Mesendoderm (in vitro differentiated cells): ENCODE data around the gene PIGZ.

Experiments used
- DNase-seq: peaks from one replicate; pipeline ENCODE4 v3.0.0; 2013
- H2AK5ac ChIP-seq: 2 replicates; pipeline ENCODE4 v1.6.1; 2013; ENCODE audit warnings: low read length, inconsistent platforms
- H2BK120ac ChIP-seq: 2 replicates; pipeline ENCODE4 v1.6.1; 2013; ENCODE audit warnings: low read depth, mild to moderate bottlenecking, low read length, moderate library complexity, mixed read lengths
- H2BK15ac ChIP-seq: replicated peaks from 2 replicates; pipeline ENCODE4 v1.6.1; 2013; ENCODE audit warnings: low read depth, mild to moderate bottlenecking, moderate library complexity
- H2BK5ac ChIP-seq: 2 replicates; pipeline ENCODE4 v1.6.1; 2013; ENCODE audit warnings: low read length, inconsistent platforms
- H3K18ac ChIP-seq: 2 replicates; pipeline ENCODE4 v1.6.1; 2013; ENCODE audit warnings: mild to moderate bottlenecking, low read length, mixed read lengths
- H3K23ac ChIP-seq: one replicate; pipeline ENCODE4 v1.6.1; 2013; ENCODE audit warnings: low read length
- H3K27ac ChIP-seq: 2 replicates; pipeline ENCODE4 v1.5.1; 2013; ENCODE audit warnings: low read depth, mild to moderate bottlenecking, inconsistent platforms, low read length, moderate library complexity
- H3K27me3 ChIP-seq: 2 replicates; pipeline ENCODE4 v1.6.1; 2013; ENCODE audit warnings: low read length, control low read depth, mild to moderate bottlenecking, inconsistent platforms; ENCODE audit not compliant: insufficient read depth, poor library complexity
- H3K36me3 ChIP-seq: 2 replicates; pipeline ENCODE4 v1.6.1; 2013; ENCODE audit warnings: low read length, inconsistent platforms; ENCODE audit not compliant: control insufficient read depth, insufficient read depth
- H3K4ac ChIP-seq: one replicate; pipeline ENCODE4 v1.6.1; 2013; ENCODE audit warnings: low read depth, mild to moderate bottlenecking, low read length, moderate library complexity
- H3K4me1 ChIP-seq: 2 replicates; pipeline ENCODE4 v1.6.1; 2013; ENCODE audit warnings: low read depth, low read length, inconsistent platforms; ENCODE audit not compliant: control insufficient read depth
- H3K4me2 ChIP-seq: 2 replicates; pipeline ENCODE4 v1.6.1; 2013; ENCODE audit warnings: low read length
- H3K4me3 ChIP-seq: 2 replicates; pipeline ENCODE4 v1.5.1; 2013; ENCODE audit warnings: mild to moderate bottlenecking, low read length
- H3K56ac ChIP-seq: one replicate; pipeline ENCODE4 v1.6.1; 2013; ENCODE audit warnings: low read length
- H3K79me1 ChIP-seq: 2 replicates; pipeline ENCODE4 v1.6.1; 2013; ENCODE audit warnings: low read length, inconsistent platforms
- H3K79me2 ChIP-seq: 2 replicates; pipeline ENCODE4 v1.6.1; 2013; ENCODE audit warnings: mild to moderate bottlenecking, low read length; ENCODE audit not compliant: control insufficient read depth, insufficient read depth
- H3K9ac ChIP-seq: 2 replicates; pipeline ENCODE4 v1.6.1; 2013; ENCODE audit warnings: low read length, inconsistent platforms
- H4K5ac ChIP-seq: one replicate; pipeline ENCODE4 v1.6.1; 2013; ENCODE audit warnings: low read length
- H4K8ac ChIP-seq: one replicate; pipeline ENCODE4 v1.6.1; 2013; ENCODE audit warnings: low read depth, mild to moderate bottlenecking, control low read depth, low read length, moderate library complexity
- WGBS: extraction: QIAGEN DNeasy Blood & Tissue Kit; methylation state at CpG from one replicate; pipeline ENCODE4 v1.1.7; 2013; ENCODE audit warnings: low lambda C conversion rate, missing lambda C conversion rate; ENCODE audit not compliant: insufficient coverage; ENCODE audit errors: extremely low coverage; 5-methylcytosine and 5-hydroxymethylcytosine counted together

Gene PIGZ

DNA sequence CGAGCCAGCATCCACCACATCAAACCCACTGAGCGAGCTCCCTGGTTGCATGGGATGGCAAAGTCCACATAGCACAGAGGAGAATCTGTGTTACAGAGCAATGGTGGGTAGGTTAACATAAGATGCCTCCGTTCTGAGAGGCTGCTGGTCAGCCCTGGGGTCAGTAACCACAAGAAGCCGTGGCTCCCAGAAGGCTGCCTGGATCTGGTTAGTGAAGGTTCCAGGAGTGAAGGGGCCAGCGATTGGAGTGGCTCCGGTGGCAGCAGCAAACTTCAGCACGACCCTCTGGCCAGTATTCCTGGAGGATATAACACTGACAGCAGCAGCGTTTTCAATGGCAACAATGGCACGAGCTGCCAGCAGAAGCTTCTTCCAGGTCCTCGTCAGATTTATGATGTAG lies 18.4 kb upstream of the PIGZ start:
- no peak overlapping the region for H3K4me2 ChIP-seq
- H3K23ac ChIP-seq, result no peak overlapping the region
- H3K27ac ChIP-seq, result no peak overlapping the region
- no peak for DNase-seq
- H2BK5ac ChIP-seq, result no peak overlapping the region
- H3K4ac ChIP-seq, result no peak overlapping the region
- H3K9ac ChIP-seq, result no peak overlapping the region
- H3K27me3 ChIP-seq, result no peaks in the 10 kb centered on the region
- H4K5ac ChIP-seq, result no peak overlapping the region
- no peak overlapping the region for H2BK15ac ChIP-seq
- no peaks in the 10 kb centered on the region for H3K36me3 ChIP-seq
- no peaks in the 10 kb centered on the region for H3K79me1 ChIP-seq
- no peak overlapping the region for H2BK120ac ChIP-seq
- no peak overlapping the region for H3K56ac ChIP-seq
- no peaks in the 10 kb centered on the region for H3K79me2 ChIP-seq
- WGBS, result no CpG with 5 or more reads among the region's 10 CpGs
- H2AK5ac ChIP-seq, result no peak overlapping the region
- no peak overlapping the region for H4K8ac ChIP-seq
- no peak overlapping the region for H3K18ac ChIP-seq
- no peaks in the 10 kb centered on the region for H3K4me1 ChIP-seq
- no peak overlapping the region for H3K4me3 ChIP-seq

DNA sequence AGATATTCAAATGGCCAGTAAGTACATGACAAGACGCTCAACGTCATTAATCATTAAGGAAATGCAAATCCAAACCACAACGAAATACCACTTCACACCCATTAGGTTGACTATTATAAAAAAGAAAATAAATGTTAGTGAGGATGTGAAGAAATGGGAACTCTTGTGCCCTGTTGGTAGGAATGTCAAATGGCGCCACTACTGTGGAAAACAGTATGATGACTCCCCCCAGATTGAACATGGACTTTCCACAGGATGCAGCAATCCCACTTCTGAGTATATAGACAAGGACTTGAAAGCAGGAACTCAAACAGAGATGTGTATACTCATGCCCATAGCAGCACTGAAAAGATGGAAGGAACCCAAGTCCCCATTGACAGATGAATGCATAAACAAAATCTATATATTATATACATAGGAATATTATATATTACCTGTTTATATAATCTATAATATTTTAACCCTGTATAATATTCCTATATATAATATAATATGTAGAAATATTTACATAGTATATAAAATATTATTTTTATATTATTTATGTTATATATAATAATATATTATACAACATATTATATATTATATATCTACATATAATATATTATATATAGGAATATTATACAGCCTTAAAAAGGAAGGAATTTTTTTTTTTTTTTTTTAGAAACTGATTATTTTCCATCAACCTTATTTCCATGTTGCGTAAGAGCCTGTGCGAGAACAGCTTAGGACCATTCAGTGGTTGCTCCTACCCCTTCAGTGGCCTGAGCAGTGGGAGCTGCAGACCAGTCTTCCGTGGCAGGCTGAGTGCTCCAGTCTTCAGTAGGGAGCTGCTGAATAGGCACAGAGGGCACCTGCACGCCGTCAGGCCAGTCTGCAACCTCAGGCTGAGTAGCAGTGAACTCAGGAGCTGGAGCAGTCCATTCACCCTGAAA lies 17.6 kb upstream of the PIGZ start:
- H4K8ac ChIP-seq, result no peak overlapping the region
- H4K5ac ChIP-seq, result no peak overlapping the region
- no peak overlapping the region for H3K23ac ChIP-seq
- H3K79me2 ChIP-seq, result no peaks in the 10 kb centered on the region
- no peak overlapping the region for H2AK5ac ChIP-seq
- H2BK5ac ChIP-seq, result no peak overlapping the region
- no peak overlapping the region for H3K18ac ChIP-seq
- H3K4me1 ChIP-seq, result no peaks in the 10 kb centered on the region
- H3K9ac ChIP-seq, result no peak overlapping the region
- no CpG with 5 or more reads among the region's 9 CpGs for WGBS
- no peak overlapping the region for H3K27ac ChIP-seq
- no peak overlapping the region for H3K4ac ChIP-seq
- no peaks in the 10 kb centered on the region for H3K27me3 ChIP-seq
- no peaks in the 10 kb centered on the region for H3K36me3 ChIP-seq
- H2BK120ac ChIP-seq, result no peak overlapping the region
- no peak overlapping the region for H3K4me2 ChIP-seq
- no peak overlapping the region for H2BK15ac ChIP-seq
- H3K4me3 ChIP-seq, result no peak overlapping the region
- no peak overlapping the region for H3K56ac ChIP-seq
- H3K79me1 ChIP-seq, result no peaks in the 10 kb centered on the region
- no peak for DNase-seq

DNA sequence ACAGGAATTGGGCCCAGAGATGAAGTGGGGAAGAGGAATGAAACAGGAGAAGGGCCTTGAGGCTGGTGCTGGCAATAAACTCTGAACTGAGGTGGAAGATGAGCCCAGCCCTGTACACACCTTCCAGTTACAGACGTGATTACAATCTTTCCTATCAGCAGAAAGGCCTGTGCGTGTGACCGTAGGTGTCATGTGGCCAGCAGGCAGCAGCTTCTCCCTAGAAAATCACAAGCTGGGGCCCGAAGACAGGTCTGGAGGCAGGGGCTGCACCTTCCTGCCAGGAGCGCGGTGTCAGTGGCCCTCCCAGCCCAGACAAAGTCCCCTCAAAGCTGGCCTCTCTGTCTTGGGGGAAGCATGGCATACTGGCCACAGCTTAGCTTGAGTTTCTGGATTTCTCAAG lies 16.7 kb upstream of the PIGZ start:
- Histone ChIP-seq H2AK5ac (no peak overlapping the region), H3K4ac (no peak overlapping the region), H4K5ac (no peak overlapping the region), H2BK120ac (no peak overlapping the region), H3K56ac (no peak overlapping the region), H2BK5ac (no peak overlapping the region), H4K8ac (no peak overlapping the region), H3K27me3 (no peaks in the 10 kb centered on the region), H3K9ac (no peak overlapping the region), H2BK15ac (no peak overlapping the region), H3K18ac (no peak overlapping the region), H3K4me2 (no peak overlapping the region), H3K36me3 (no peaks in the 10 kb centered on the region), H3K27ac (no peak overlapping the region), H3K79me2 (no peaks in the 10 kb centered on the region), H3K79me1 (no peaks in the 10 kb centered on the region), H3K4me3 (no peak overlapping the region), H3K4me1 (no peaks in the 10 kb centered on the region), H3K23ac (no peak overlapping the region)
- no CpG with 5 or more reads among the region's 6 CpGs for WGBS
- DNase-seq, result no peak

DNA sequence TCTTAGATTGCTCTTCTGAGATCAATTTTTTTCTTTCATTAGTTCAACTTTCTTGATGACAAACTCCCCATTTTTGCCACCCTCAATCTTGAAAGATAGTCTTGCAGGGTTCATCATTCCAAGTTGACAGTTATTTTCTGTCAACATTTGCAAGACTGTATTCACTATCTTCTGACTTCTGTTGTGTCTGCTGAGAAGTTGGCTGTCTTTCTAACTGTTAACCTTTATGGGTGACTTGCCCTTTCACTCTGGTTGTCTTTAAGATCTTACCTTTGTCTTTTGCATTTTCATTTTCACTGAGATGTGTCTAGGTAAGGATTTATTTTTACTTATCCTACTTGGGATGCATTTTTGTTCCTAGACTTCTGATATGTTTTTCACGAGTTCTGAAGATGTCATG lies 14.6 kb upstream of the PIGZ start:
- no peaks in the 10 kb centered on the region for H3K36me3 ChIP-seq
- H3K27ac ChIP-seq, result no peak overlapping the region
- H3K27me3 ChIP-seq, result no peaks in the 10 kb centered on the region
- H3K4me1 ChIP-seq, result no peaks in the 10 kb centered on the region
- H2AK5ac ChIP-seq, result no peak overlapping the region
- no peak overlapping the region for H4K5ac ChIP-seq
- no peak overlapping the region for H3K18ac ChIP-seq
- H2BK5ac ChIP-seq, result no peak overlapping the region
- no peak overlapping the region for H3K4me2 ChIP-seq
- no peaks in the 10 kb centered on the region for H3K79me1 ChIP-seq
- H4K8ac ChIP-seq, result no peak overlapping the region
- DNase-seq, result no peak
- no peak overlapping the region for H2BK15ac ChIP-seq
- no peak overlapping the region for H3K56ac ChIP-seq
- H2BK120ac ChIP-seq, result no peak overlapping the region
- no peak overlapping the region for H3K9ac ChIP-seq
- no peak overlapping the region for H3K4ac ChIP-seq
- no peaks in the 10 kb centered on the region for H3K79me2 ChIP-seq
- WGBS, result no CpG with 5 or more reads among the region's 1 CpG
- H3K4me3 ChIP-seq, result no peak overlapping the region
- H3K23ac ChIP-seq, result no peak overlapping the region

DNA sequence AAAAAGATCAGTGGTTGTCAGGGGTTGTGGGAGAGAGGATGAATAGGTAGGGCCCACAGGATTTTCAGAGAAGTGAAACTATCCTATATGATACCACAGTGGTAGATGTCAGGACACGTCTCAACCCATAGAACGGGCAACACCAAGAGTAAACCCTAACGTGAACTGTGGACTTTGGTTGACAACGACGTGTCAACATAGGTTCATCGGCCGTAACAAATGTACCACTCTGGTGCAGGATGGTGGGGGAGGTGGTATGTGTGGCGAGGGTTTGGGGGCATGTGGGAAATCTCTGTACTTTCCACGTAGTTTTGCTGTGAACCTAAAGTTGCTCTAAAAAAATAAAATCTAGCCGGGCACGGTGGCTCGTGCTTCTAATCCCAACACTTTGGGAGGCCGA lies 13.0 kb upstream of the PIGZ start:
- no CpG with 5 or more reads among the region's 13 CpGs for WGBS
- no peak overlapping the region for H4K8ac ChIP-seq
- H3K23ac ChIP-seq, result no peak overlapping the region
- no peaks in the 10 kb centered on the region for H3K36me3 ChIP-seq
- H2BK5ac ChIP-seq, result no peak overlapping the region
- H3K27ac ChIP-seq, result no peak overlapping the region
- no peak overlapping the region for H4K5ac ChIP-seq
- H3K4me3 ChIP-seq, result no peak overlapping the region
- no peaks in the 10 kb centered on the region for H3K27me3 ChIP-seq
- no peak overlapping the region for H3K9ac ChIP-seq
- H2BK15ac ChIP-seq, result no peak overlapping the region
- no peak overlapping the region for H3K18ac ChIP-seq
- no peak overlapping the region for H3K56ac ChIP-seq
- H3K79me1 ChIP-seq, result no peaks in the 10 kb centered on the region
- no peaks in the 10 kb centered on the region for H3K79me2 ChIP-seq
- H3K4me2 ChIP-seq, result no peak overlapping the region
- no peak for DNase-seq
- no peak overlapping the region for H3K4ac ChIP-seq
- no peaks in the 10 kb centered on the region for H3K4me1 ChIP-seq
- H2BK120ac ChIP-seq, result no peak overlapping the region
- no peak overlapping the region for H2AK5ac ChIP-seq

DNA sequence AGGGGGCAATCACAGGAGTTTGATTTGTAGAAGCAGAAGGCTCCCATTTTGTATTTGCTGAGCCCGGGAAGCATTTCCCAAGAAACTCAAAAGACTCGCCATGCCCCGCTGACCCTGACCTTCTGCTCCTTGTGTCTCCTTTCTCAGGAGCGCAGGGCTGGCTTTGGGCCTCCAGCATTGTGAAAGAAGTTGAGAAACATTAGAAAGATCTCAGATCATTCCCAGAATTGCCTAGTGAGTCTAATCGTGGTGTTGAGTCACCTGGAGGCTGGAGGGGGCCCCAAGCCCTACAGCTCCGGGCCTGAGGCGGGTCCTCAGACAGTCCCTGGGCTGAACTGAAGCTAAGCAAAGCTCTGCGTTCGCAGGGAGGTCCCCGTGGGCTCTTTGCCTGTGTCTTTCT lies 10.9 kb upstream of the PIGZ start:
- H3K23ac ChIP-seq, result no peak overlapping the region
- no peak for DNase-seq
- H3K27ac ChIP-seq, result no peak overlapping the region
- no peak overlapping the region for H2AK5ac ChIP-seq
- H3K79me2 ChIP-seq, result no peaks in the 10 kb centered on the region
- H3K56ac ChIP-seq, result no peak overlapping the region
- H3K4me3 ChIP-seq, result no peak overlapping the region
- H3K9ac ChIP-seq, result no peak overlapping the region
- H4K8ac ChIP-seq, result no peak overlapping the region
- H3K36me3 ChIP-seq, result no peaks in the 10 kb centered on the region
- H3K18ac ChIP-seq, result no peak overlapping the region
- H3K4me1 ChIP-seq, result no peaks in the 10 kb centered on the region
- no peak overlapping the region for H3K4me2 ChIP-seq
- no peak overlapping the region for H2BK5ac ChIP-seq
- H4K5ac ChIP-seq, result no peak overlapping the region
- H2BK120ac ChIP-seq, result no peak overlapping the region
- no CpG with 5 or more reads among the region's 10 CpGs for WGBS
- no peaks in the 10 kb centered on the region for H3K79me1 ChIP-seq
- H3K27me3 ChIP-seq, result no peaks in the 10 kb centered on the region
- no peak overlapping the region for H2BK15ac ChIP-seq
- H3K4ac ChIP-seq, result no peak overlapping the region
